ENCODE data around the gene SUN3. TPM values are rescaled to one million over a fixed set of nuclear protein-coding genes. Genes with fewer than 3 reads are reported as not detected.

The SUN3 gene
- polyA plus RNA-seq, 1 experiment = not detected

- DNase-seq (ENCODE audit: low read depth) = no peak
- Histone ChIP-seq H3K4me3 (ENCODE audit: low read depth, low read length) (no peak overlapping the region), H3K27me3 (ENCODE audit: control insufficient read depth, insufficient read depth, low read length) (no peaks in the 10 kb centered on the region), H3K36me3 (ENCODE audit: control insufficient read depth, insufficient read depth, low read length) (no peaks in the 10 kb centered on the region)
- ChIA-PET CTCF (interaction anchor here (1.3 to 3.5 kb wide), 2 partner anchors 8 to 68 kb away, joined by 3 to 11 read pairs; no protein-coding TSS in a partner anchor), POLR2A (no interaction called here)
- TF ChIP-seq CTCF (IDR thresholded peaks at IDR 0.05; ENCODE audit: insufficient read depth, low read depth, low read length) = no peak
Measured at GRCh38 chr7:48042216-48042615, 13.3 kb upstream of the SUN3 start.

- Histone ChIP-seq H3K27me3 (ENCODE audit: control insufficient read depth, insufficient read depth, low read length) (peaks cover 3% of the 10 kb centered on the region), H3K36me3 (ENCODE audit: control insufficient read depth, insufficient read depth, low read length) (no peaks in the 10 kb centered on the region), H3K4me3 (ENCODE audit: low read depth, low read length) (no peak overlapping the region)
- POLR2A ChIA-PET = no interaction called here
- peak; percentile 59 for DNase-seq (ENCODE audit: low read depth)
- CTCF ChIA-PET = interaction anchor here (1.3 to 3.5 kb wide), 2 partner anchors 9 to 69 kb away, joined by 3 to 11 read pairs; no protein-coding TSS in a partner anchor
- no peak for TF ChIP-seq CTCF (IDR thresholded peaks at IDR 0.05; ENCODE audit: insufficient read depth, low read depth, low read length)
Measured at GRCh38 chr7:48041653-48041970, 12.7 kb upstream of the SUN3 start.

- POLR2A ChIA-PET = no interaction called here
- H3K36me3 ChIP-seq (ENCODE audit: control insufficient read depth, insufficient read depth, low read length) = no peaks in the 10 kb centered on the region
- CTCF ChIA-PET = interaction anchor here (1.3 to 3.5 kb wide), 2 partner anchors 9 to 69 kb away, joined by 3 to 11 read pairs; no protein-coding TSS in a partner anchor
- no peak overlapping the region for H3K4me3 ChIP-seq (ENCODE audit: low read depth, low read length)
- H3K27me3 ChIP-seq (ENCODE audit: control insufficient read depth, insufficient read depth, low read length) = peaks cover 4% of the 10 kb centered on the region
- TF ChIP-seq CTCF (IDR thresholded peaks at IDR 0.05; ENCODE audit: insufficient read depth, low read depth, low read length) = no peak
- DNase-seq (ENCODE audit: low read depth) = no peak
Measured at GRCh38 chr7:48040944-48041652, 12.2 kb upstream of the SUN3 start.

GRCh38 chr7:48038815-48039506 is 10.1 kb upstream of the SUN3 start:
- Histone ChIP-seq H3K4me3 (ENCODE audit: low read depth, low read length) (no peak overlapping the region), H3K36me3 (ENCODE audit: control insufficient read depth, insufficient read depth, low read length) (no peaks in the 10 kb centered on the region), H3K27me3 (ENCODE audit: control insufficient read depth, insufficient read depth, low read length) (peaks cover 8% of the 10 kb centered on the region)
- CTCF ChIA-PET = interaction anchor here (3.5 kb wide), 1 partner anchor 71 kb away, joined by 11 read pairs; no protein-coding TSS in a partner anchor
- no peak for DNase-seq (ENCODE audit: low read depth)
- POLR2A ChIA-PET = no interaction called here
- no peak for TF ChIP-seq CTCF (IDR thresholded peaks at IDR 0.05; ENCODE audit: insufficient read depth, low read depth, low read length)

GRCh38 chr7:48035967-48036478 is 7.1 kb upstream of the SUN3 start:
- no peak for DNase-seq (ENCODE audit: low read depth)
- peak overlapping the region; percentile 58 for H3K4me3 ChIP-seq (ENCODE audit: low read depth, low read length)
- no peak for TF ChIP-seq CTCF (IDR thresholded peaks at IDR 0.05; ENCODE audit: insufficient read depth, low read depth, low read length)
- POLR2A ChIA-PET = no interaction called here
- no peaks in the 10 kb centered on the region for H3K36me3 ChIP-seq (ENCODE audit: control insufficient read depth, insufficient read depth, low read length)
- CTCF ChIA-PET = interaction anchor here (0.7 to 2.2 kb wide), 4 partner anchors 49 to 84 kb away, joined by 3 to 10 read pairs (median 4); no protein-coding TSS in a partner anchor
- H3K27me3 ChIP-seq (ENCODE audit: control insufficient read depth, insufficient read depth, low read length) = peaks cover 8% of the 10 kb centered on the region

Data from BJ (cell line).